Renal pelvis (tissue), 4 donors: Measurements from ENCODE around the gene UBL7. TPM values are rescaled to one million over a fixed set of nuclear protein-coding genes. Genes with fewer than 3 reads are reported as not detected.
"Not testable (repeated sequence)": the region's sequence is repeated elsewhere in the genome, so short reads cannot be mapped to it uniquely, and the experiment has no call there.

Source experiments
- DNase-seq: peaks from one replicate; pipeline ENCODE4 v3.0.0-alpha.2; 2013
- polyA plus RNA-seq, 3 donors: library from polyadenylated mRNA; unstranded; fragments of 120-200 nt; gene quantifications; one replicate each; pipeline ENCODE4 v1.2.1, GENCODE V29; 2013; ENCODE audit not compliant: insufficient read length in 3 of 3

UBL7 gene
- polyA plus RNA-seq, 3 donors, result 59.5 to 73.3 (median 64.7) TPM

DNA sequence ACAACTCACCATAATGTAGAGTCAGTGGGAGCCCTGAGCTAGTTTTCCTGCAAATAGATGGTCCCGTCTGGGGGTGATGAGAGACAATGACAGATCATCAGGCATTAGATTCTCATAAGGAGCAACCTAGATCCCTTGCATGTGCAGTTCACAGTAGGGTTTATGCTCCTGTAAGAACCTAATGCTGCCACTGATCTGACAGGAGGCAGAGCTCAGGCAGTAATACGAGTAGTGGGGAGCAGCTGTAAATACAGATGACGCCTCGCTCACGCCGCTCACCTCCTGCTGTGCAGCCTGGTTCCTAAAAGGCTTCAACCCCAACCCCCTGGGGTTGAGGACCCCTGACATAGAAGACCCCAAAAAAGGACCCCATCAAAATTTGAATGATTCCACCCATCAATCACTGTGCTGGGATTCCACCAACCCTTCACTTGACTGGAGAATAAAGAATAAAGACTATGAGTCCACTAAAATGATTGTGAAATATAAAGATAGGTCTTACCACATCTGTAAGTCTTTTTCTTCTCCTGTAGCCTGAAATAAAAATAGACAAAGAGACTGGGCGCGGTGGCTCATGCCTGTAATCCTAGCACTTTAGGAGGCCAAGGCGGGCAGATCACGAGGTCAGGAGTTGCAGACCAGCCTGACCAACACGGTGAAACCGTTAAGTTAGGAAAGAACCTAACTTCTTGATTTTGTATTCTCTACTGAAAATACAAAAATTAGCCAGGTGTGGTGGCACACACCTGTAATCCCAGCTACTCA, 9.9 kb upstream of the UBL7 start:
- DNase-seq, result no peak

DNA sequence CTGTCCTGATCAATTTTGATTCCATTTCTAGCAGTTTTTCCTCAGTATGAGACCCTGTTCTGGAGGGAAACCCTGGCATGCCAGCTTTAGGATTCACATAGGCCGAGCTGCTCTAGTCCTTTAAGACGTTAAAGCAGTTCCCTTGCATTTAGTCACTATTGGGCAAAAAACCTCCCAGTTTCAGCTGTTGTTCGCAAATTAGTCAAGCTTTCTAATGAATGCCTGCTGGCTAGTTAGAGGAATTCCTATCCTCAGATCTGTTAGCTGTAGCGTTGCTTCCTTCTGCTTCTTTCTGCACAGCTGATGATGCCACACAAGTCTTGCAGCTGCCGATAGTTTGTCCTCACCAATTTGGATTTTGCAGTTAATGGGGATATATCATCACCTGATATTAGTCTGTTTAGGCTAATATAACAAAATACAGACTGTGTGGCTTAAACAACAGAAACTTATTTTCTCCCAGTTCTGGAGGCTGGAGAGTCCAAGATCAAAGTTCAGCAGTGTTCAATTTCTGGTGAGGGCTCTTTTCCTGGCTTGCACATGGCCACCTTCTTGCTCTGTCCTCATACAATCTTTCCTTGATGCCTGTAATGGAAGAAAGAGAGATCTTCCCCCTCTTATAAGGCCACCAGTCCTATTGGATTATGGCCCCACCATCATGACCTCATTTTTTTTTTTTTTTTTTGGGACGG, 7.5 kb upstream of the UBL7 start:
- DNase-seq, result no peak

DNA sequence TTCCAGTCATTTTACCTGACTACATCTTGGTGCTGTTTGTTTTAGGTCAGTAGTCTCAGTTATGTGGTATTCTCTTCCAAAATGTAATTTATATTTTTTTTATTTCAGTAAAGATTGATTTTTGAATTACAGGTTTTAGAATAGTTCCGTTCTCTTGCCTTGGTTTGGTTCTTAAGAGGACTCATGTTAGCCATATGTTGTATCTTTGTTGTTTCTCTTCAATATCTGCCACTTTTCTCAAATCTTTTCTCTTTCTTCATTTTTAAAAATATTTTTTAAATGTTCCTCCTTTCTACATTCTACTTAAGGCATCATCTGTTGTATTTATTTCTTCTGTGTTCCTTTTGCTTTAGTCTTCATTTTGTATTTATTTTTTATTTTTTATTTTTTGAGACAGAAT, 5.6 kb upstream of the UBL7 start:
- DNase-seq, result no peak

DNA sequence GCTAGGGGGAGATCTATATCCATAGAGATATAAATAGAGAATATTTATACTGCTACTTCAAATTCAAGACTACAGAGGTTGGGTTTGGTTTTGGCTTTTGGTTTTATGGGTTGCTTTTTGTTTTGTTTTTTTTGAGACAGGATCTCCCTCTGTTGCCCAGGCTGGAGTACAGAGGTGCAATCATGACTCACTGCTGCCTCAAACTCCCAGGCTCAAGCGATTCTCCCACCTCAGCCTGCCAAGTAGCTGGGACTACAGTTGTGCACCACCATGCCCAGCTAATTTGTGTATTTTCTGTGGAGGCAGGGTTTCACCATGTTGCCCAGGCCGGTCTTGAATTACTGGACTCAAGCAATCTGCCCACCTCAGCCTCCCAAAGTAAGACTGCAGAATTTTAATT, 3.9 kb upstream of the UBL7 start:
- DNase-seq, result no peak

DNA sequence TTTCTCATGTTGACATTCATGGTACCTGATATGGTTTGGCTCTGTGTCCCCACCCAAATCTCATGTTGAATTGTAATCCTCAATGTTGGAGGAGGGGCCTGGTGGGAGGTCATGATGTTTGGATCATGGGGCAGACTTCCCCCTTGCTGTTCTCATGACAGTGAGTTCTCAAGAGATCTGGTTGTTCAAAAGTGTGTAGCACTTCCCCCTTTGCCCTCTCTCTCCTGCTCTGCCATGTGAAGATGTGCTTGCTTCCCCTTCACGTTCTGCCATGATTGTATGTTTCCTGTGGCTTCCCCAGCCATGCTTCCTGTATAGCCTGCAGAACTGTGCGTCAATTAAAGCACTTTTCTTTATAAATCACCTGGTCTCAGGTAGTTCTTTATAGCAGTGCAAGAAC, 3.3 kb upstream of the UBL7 start:
- DNase-seq, result no peak

DNA sequence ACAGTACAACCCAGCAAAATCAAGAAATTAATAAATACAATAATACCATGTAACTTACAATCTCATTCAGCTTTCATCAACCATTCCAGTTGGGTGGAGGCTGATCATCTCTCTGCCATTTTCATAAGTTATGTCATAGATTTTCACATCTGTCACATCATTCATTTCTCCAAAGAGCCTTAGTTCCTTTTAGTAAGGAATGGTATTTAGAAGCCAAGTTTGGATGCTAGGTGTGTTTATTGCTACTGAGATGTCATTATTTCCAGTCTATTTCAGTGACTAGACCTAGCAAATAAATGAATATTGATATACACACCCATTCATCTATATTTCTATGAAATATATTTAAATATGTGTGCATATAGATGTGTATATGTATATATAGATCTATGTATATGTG, 2.7 kb upstream of the UBL7 start:
- DNase-seq, result no peak

DNA sequence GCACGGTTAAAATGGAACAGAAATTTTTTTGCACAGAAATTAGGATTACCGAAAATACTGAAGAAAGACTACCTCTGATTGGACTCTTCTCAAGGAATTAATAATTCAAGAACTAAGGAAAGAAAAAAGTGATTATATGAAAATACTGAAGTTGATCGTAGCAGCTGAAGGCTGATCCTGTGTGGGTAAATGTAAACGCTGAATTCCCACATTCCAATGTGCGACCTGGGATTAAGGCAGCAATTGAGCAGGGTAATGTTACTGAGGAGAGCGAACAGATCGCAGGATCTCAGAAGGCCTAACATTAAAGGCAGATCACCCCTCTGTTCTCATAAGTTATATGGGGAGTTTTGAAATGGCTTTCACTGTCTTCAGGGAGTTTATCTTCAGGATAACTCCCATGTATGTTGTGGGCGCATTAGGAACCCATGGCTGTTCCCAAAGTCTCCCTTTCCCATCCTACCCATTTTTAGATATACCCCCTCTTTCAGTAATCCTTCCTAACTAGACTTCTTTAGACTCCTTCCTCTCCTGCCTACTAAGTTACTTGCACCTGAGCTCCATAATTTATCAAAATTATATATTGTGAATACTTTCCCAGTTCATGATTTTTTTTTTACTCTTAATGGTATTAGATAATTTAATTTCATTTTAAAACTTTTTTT, 1.0 kb upstream of the UBL7 start:
- no peak for DNase-seq

DNA sequence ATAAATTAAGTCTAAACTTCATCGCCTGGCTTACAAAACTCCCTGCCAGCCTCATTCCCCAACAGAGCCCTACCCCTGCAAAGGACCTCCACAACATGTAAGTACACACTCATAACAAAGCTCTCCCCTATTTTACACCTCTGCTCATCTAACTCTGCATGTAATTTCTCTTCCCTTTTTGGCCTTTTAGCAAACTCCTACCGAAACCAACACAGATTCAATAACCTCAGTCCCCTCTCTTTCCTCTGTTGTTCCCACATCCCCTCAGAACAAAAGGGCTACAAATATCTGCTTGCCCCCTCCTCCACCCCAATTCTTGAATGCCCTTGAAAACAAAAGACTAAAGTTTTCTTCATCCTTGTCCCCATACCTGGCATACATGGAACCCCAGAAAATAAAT, 662 bp downstream of the UBL7 start:
- no peak for DNase-seq

DNA sequence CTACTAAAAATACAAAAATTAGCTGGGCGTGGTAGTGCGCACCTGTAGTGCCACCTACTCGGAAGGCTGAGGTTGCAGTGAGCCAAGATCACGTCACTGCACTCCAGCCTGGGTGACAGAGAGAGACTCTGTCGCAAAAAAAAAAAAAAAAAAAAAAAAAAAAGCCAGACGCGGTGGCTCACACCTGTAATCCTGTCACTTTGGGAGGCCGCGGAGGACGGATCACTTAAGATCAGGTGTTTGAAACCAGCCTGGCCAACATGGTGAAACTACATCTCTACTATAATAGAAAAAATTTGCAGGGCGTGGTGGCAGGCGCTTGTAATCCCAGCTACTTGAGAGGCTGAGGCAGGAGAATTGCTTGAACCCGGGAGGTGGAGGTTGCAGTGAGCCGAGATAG, 1.2 kb downstream of the UBL7 start:
- DNase-seq, result not testable (repeated sequence)

DNA sequence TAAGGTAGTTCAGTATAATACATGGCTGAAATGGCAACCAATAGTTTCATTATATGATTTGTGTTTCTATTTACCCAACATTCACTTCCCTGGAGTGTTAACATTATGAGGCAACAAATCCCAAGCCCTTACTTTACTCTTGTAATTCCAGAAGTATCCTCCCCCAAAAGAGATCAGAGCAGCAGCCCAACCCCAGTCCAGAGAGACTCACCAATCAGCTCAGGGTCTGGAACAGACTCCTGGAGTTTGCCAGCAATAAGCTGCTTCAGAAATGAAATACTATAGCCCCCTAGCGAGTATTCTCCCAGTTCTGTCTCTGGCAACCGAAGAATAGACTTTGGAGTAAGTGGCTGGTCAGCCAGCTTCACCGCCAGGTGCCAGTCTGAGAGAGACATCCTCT, 2.5 kb downstream of the UBL7 start:
- DNase-seq, result no peak

DNA sequence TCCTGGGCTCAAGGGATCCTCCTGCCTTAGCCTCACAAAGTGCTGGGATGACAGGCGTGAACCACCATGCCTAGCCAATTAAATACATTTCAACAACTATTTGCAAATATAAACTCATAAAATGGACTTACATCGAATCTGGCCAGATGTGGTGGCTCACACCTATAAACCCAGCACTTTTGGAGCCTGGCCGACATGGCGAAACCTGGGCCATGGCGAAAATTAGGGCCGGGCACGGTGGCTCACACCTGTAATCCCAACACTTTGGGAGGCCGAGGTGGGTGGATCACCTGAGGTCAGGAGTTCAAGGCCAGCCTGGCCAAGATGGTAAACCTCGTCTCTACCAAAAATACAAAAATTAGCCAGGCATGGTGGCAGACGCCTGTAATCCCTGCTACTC, 3.9 kb downstream of the UBL7 start:
- not testable (repeated sequence) for DNase-seq

DNA sequence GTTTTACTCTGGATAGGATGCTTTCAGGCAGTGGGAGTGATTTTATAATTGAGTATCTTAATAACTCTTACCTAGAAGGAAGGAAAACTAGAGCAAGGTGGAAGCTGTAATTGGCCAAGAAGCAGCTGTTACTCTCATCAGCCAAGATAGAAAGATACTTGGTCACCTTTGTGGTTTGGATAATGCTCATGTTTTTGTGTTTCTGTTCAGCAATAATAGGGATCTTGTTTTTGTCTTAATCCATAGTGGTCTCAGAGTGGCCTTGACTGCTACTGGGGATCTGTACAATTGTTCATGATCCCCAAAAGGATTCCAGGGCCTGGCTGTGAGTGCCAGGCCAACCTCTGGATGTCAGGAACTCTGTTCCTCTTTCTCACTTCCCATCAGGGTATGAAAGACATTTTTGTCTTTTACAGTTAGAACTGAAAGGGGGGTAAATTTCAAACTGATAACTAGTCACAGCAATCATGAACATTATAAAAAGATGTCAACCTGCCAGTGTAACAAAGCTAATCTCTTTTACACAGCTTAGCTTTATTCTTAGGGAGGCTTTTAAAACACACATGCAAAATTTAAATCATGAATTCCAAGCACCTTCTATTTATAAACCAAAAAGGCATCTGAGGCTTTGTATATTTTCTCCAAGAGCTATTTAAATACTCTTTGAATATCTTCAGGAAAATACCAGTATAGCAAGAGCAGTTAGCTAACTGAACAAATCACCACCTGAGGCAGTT, 6.0 kb downstream of the UBL7 start:
- DNase-seq, result no peak

DNA sequence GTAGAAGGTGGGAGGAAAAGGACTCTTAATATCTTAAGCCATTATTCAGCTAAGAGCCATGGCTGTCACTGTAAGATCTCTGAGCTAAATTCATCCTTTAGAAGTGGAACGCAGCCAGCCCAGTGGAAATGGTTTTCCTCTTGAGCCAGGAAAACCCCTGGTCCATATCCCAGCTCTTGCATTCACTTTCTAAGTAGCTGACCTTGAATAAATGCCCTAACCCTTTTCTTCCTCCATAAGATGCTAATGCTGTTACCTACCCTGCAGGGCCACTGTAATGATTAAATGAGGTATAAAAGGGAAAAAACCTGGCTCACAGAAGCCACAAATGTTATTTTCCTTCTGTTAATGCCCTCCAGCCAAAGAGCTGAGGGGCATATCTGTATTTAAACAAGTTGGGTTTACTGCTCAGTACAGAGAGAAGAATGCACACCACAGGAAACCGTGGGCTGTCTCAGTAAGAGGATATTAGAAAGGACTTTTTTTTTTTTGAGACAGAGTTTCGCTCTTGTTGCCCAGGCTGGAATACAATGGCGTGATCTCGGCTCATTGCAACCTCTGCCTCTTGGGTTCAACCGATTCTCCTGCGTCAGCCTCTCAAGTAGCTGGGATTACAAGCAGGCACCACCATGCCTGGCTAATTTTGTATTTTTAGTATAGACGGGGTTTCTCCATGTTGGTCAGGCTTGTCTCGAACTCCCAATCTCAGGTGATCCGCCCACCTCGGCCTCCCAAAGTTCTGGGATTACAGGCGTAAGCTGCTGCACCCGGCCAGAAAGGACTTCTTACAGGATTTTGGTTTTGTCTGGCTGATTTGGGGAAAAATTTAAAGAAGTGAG, 6.8 kb downstream of the UBL7 start:
- DNase-seq, result no peak

DNA sequence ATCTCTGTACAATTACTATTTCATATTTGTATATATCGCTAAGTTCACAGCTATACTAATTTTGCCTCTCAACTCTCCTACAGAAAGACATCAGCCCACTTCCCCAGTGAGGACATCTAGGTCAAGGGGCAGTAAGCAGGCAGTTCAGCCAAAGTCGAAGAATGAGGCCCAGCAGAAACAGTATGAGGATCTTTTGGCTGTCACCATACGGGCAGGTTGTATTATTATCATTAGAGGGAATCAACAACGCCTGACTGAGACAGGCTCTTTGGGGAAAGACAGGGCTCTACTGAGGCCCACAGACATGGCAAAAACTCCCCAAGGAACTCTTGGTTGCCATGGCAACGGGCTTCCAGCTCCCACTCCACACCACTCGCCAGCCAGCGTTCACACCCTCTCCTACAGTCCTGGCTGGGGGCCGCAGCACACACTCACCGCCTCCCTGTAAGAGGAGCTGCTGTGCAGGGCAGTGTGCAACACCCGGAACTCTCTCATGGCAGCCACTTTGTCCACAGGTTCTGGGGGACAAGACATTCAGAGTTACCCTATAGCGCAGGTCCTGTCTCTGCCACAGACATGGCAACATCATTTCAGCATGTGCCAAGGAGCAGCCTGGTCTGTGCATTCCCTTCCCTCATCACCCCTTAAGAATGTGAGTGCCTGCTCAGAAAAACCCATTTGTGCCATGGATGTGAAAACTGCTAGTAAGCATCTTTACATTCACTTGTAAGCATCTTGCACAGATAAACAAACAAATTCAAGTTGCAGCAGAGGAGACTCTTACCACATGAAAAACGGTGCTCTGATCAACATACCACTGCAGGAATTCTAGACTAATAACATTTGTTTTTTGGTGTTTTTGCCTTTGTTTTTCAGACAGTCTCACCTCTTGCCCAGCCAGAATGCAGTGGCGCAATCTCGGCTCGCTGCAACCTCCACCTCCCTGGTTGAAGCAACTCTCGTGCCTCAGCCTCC, 8.8 kb downstream of the UBL7 start:
- DNase-seq, result no peak

DNA sequence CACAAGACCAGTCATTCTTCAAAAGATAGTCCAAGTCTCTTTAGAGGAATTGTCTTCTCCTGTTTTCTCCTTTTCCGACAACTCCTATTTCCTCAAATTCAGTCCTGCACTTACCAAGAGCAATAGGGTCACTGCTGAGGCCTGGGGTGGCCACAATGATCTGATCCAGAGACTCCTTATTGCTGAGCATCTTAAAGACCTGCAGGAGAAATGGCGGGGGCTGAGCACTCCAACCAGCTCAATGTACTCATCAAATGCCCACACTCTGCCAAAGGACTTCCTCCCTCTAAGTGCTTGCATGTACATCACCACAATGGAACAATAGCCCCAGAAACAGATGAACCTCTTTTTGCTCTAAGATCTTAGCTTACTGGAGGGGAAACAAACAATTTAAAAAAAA, 9.6 kb downstream of the UBL7 start:
- no peak for DNase-seq

DNA sequence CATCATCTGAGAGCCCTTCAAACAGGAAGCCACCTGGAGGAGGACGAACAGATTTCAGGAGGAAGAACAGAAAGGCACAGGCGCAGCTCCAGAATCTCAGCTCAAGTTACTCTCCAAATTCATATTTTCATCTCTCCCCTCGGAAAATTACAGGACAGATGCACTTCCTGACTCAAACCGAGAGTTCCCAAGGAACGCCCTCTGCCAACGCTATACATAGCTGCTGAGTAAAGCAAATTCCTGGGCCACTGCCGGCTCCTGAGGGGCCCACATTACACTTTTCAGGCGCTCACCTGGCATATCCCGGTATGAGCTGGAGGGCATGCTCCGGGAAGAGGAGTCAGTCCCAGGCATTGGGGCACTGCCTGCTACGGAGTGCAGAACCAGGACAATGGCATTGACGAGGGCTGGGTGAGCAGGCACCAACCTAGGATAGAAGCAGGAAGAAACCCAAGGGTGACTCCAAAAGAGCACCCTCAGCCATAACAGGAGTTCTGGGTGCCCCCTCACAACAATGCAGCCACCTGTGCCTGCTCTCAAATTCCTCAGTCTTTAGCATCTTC, 11.2 kb downstream of the UBL7 start:
- DNase-seq, result no peak

DNA sequence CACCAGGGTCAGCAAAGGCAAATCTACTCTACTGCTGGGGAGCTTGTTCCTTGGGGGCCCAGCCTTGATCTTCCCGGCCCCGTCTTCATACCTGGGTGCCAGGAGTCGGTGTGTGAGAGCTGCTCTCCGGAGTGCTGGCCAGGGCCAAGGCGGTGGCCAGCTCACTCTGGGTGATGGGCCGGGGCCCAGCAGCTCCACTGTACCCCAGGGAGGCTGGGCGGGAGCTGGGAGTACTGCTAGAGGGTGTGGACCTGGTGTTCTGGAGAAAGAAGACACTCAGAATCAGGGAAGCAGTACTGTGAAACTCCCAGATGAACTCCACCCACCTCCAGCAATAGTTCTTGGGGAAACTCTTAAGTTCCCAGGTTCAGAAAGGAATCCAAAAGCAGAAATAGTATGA, 11.9 kb downstream of the UBL7 start:
- DNase-seq, result no peak

DNA sequence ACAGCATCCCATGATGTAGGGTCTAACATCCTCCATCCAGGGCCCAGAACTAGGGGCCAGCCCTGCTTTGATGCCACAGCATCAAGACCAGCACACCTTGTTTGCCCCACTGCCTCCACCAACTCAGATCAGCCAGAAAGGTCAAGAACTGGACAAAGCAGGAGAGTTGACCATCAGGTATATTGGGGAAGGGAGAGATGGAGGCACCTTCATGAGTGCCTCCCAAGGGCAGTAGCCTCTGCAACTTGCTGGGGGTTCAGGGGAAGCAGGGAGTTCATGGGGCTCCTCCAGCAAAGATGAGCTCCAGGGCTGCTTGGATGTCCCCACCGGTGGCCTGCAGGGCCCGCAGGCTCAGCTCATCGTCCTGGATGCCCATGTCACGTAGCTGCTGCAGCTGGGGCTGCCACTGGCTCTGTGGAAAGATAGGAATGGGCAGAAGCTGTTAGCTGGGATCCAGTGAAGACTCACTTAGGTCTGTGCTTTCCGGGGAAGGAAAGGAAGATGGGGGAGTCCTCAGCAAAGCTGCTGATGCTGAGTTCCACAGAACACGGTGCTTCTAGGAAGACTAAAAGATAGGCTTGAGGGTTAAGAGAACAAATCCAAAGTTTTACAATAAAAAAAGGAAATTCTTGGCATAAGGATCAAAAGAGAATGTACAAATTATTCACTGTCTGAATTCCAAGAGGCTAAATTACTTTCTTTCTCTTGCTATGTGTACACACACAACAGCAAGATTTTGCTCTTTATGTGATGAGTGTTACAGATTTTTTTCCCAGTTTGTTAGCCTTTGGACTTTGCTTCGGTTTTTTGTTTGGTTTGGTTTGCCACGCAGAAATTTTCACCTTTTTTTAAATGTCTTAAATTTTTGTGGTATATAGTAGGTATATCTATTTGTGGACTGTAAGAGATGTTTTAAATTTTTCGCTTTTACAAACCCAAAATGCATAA, 14.9 kb downstream of the UBL7 start:
- no peak for DNase-seq
